PC-9 (cell line): ENCODE data around the gene SCAPER. TPM values are rescaled to one million over a fixed set of nuclear protein-coding genes. Genes with fewer than 3 reads are reported as not detected.

Source experiments
- BruUV-seq: library from RNA; stranded (reverse); fragments of 400-500 nt; replicated peaks from 2 replicates; lab custom pipeline; 2021; lab: Mats Ljungman, UMichigan
- CTCF ChIA-PET: fragments of 300-600 bp; sonication (Branson Sonifier 250); formaldehyde crosslinking; loops from one replicate; lab custom pipeline; 2022; ENCODE audit warnings: antibody characterized with exemption; lab: Charles Lee
- POLR2A ChIA-PET: fragments of 300-600 bp; sonication (Branson Sonifier 250); formaldehyde crosslinking; loops from one replicate; lab custom pipeline; 2022; ENCODE audit warnings: antibody characterized with exemption; ENCODE audit not compliant: unreplicated experiment; lab: Charles Lee
- DNase-seq, 2 experiments: peaks; one replicate each; pipeline versions ENCODE4 v3.0.0 to v3.0.0-alpha.2; 2015 to 2022; ENCODE audit warnings: mixed read lengths in 1 of 2
- H2AFZ ChIP-seq: fragments of 200-600 bp; sonication (generic); 2 replicates; pipeline ENCODE4 v1.8.1; 2017; ENCODE audit warnings: antibody characterized with exemption
- H3F3A ChIP-seq: fragments of 200-600 bp; sonication (generic); 2 replicates; pipeline ENCODE4 v1.8.1; 2017; ENCODE audit warnings: antibody characterized with exemption, mild to moderate bottlenecking, low read depth; ENCODE audit not compliant: insufficient read depth
- H3K27ac ChIP-seq: fragments of 200-600 bp; sonication (generic); 2 replicates; pipeline ENCODE4 v1.6.1; 2016; ENCODE audit warnings: mixed run types
- H3K27me3 ChIP-seq: fragments of 200-600 bp; sonication (generic); 2 replicates; pipeline ENCODE4 v1.6.1; 2016; ENCODE audit warnings: low read depth, mixed run types; ENCODE audit not compliant: insufficient read depth
- H3K36me3 ChIP-seq: fragments of 200-600 bp; sonication (generic); 2 replicates; pipeline ENCODE4 v1.6.1; 2016; ENCODE audit warnings: low read depth, mixed run types
- H3K4me1 ChIP-seq: fragments of 200-600 bp; sonication (generic); replicated peaks from 2 replicates; pipeline ENCODE4 v1.6.1; 2016; ENCODE audit warnings: mixed run types; ENCODE audit not compliant: insufficient read depth
- H3K4me2 ChIP-seq: fragments of 200-600 bp; sonication (generic); 2 replicates; pipeline ENCODE4 v1.6.1; 2017; ENCODE audit warnings: mixed run types
- H3K4me3 ChIP-seq: fragments of 200-600 bp; sonication (generic); 2 replicates; pipeline ENCODE4 v1.6.1; 2016; ENCODE audit warnings: mixed run types
- H3K79me2 ChIP-seq: fragments of 200-600 bp; sonication (generic); 2 replicates; pipeline ENCODE4 v1.6.1; 2017; ENCODE audit warnings: low read depth, mixed run types
- H3K9me2 ChIP-seq: fragments of 200-600 bp; sonication (generic); 2 replicates; pipeline ENCODE4 v1.8.1; 2017; ENCODE audit warnings: mild to moderate bottlenecking; ENCODE audit not compliant: insufficient read depth
- H3K9me3 ChIP-seq: fragments of 200-600 bp; sonication (generic); 2 replicates; pipeline ENCODE4 v1.8.1; 2016; ENCODE audit warnings: low read depth; ENCODE audit not compliant: insufficient read depth
- H4K20me1 ChIP-seq: fragments of 200-600 bp; sonication (generic); 2 replicates; pipeline ENCODE4 v1.8.1; 2017; ENCODE audit not compliant: insufficient read depth
- CTCF ChIP-seq: fragments of 200-600 bp; sonication (generic); conservative IDR thresholded peaks from 2 replicates; pipeline ENCODE4 v1.6.1; 2017; ENCODE audit warnings: mixed run types, antibody characterized with exemption, mild to moderate bottlenecking, moderate library complexity
- EZH2 ChIP-seq: fragments of 200-600 bp; sonication (generic); IDR thresholded peaks from 2 replicates; pipeline ENCODE4 v1.8.0; 2017; ENCODE audit warnings: antibody characterized with exemption, low read depth
- intact Hi-C: fragments of 100-400 bp; cut with micrococcal nuclease; formaldehyde crosslinking; loops from one replicate; pipeline ENCODE4 v1.10.0; 2022; ENCODE audit not compliant: unreplicated experiment
- total RNA-seq: library from RNA; stranded (reverse); gene quantifications from 2 replicates; pipeline ENCODE4 v1.2.3, GENCODE V29; 2021

The SCAPER gene
- total RNA-seq, 1 experiment from 2014 or later: 18.7 TPM

- Histone ChIP-seq H3K9me3 (no peaks in the 10 kb centered on the region), H3K36me3 (no peaks in the 10 kb centered on the region), H3K9me2 (no peaks in the 10 kb centered on the region), H2AFZ (no peak overlapping the region), H4K20me1 (no peaks in the 10 kb centered on the region), H3K79me2 (no peaks in the 10 kb centered on the region), H3K4me2 (no peak overlapping the region), H3K27me3 (no peaks in the 10 kb centered on the region), H3F3A (no peaks in the 10 kb centered on the region), H3K4me1 (no peaks in the 10 kb centered on the region), H3K27ac (no peak overlapping the region), H3K4me3 (no peak overlapping the region)
- intact Hi-C loops: no loop called here
- ChIA-PET CTCF (no interaction called here), POLR2A (no interaction called here)
- BruUV-seq: no TSS peak
- no peak for TF ChIP-seq EZH2
- TF ChIP-seq CTCF: no peak
- DNase-seq: no peak
These were observed 566.4 kb downstream of the SCAPER start for GRCh38 chr15:76338486-76339304.

GRCh38 chr15:76337696-76338485, 567.2 kb downstream of the SCAPER start:
- Histone ChIP-seq H3K27ac (no peak overlapping the region), H3K9me3 (no peaks in the 10 kb centered on the region), H3K4me1 (no peaks in the 10 kb centered on the region), H3K79me2 (no peaks in the 10 kb centered on the region), H2AFZ (no peak overlapping the region), H3K27me3 (no peaks in the 10 kb centered on the region), H3F3A (no peaks in the 10 kb centered on the region), H3K9me2 (no peaks in the 10 kb centered on the region), H3K4me3 (no peak overlapping the region), H3K4me2 (no peak overlapping the region), H4K20me1 (no peaks in the 10 kb centered on the region), H3K36me3 (no peaks in the 10 kb centered on the region)
- intact Hi-C loops: no loop called here
- TF ChIP-seq CTCF: no peak
- ChIA-PET CTCF (no interaction called here), POLR2A (no interaction called here)
- no peak for DNase-seq
- no TSS peak for BruUV-seq

- no TSS peak for BruUV-seq
- Histone ChIP-seq H3K9me3 (no peaks in the 10 kb centered on the region), H3K36me3 (no peaks in the 10 kb centered on the region), H4K20me1 (no peaks in the 10 kb centered on the region), H3K4me1 (no peaks in the 10 kb centered on the region), H2AFZ (no peak overlapping the region), H3K79me2 (no peaks in the 10 kb centered on the region), H3K27me3 (no peaks in the 10 kb centered on the region), H3K27ac (no peak overlapping the region), H3K4me2 (no peak overlapping the region), H3K4me3 (no peak overlapping the region), H3F3A (no peaks in the 10 kb centered on the region), H3K9me2 (no peaks in the 10 kb centered on the region)
- DNase-seq: no peak
- ChIA-PET CTCF (no interaction called here), POLR2A (no interaction called here)
- TF ChIP-seq CTCF: no peak
- no peak for TF ChIP-seq EZH2
- intact Hi-C loops: no loop called here
These were observed 568.0 kb downstream of the SCAPER start for GRCh38 chr15:76337059-76337695.
